DND-41 (cell line): ENCODE data around the gene MTCH2.
A peak's percentile ranks its signal among the peaks of the same experiment; 100 is the strongest.

ENCODE experiments used
- ATAC-seq: fragments of 200-7000 bp; cut with Tn5 transposase; 3 replicates; pipeline ENCODE4 v1.9.1; 2021; ENCODE audit warnings: low read depth; ENCODE audit not compliant: insufficient read depth
- DNase-seq: peaks from one replicate; pipeline ENCODE4 v3.0.0-alpha.2; 2020
- H2AFZ ChIP-seq: 2 replicates; pipeline ENCODE4 v1.6.0; 2012; ENCODE audit warnings: low read depth, low read length
- H3K27ac ChIP-seq: 2 replicates; pipeline ENCODE4 v1.5.1; 2012; ENCODE audit warnings: low read length, inconsistent platforms
- H3K27me3 ChIP-seq: fragments of 200-600 bp; sonication (generic); 2 replicates; pipeline ENCODE4 v1.6.0; 2012; ENCODE audit warnings: low read length, mild to moderate bottlenecking, inconsistent platforms; ENCODE audit not compliant: insufficient read depth, poor library complexity
- H3K36me3 ChIP-seq: 2 replicates; pipeline ENCODE4 v1.5.1; 2012; ENCODE audit warnings: low read length, inconsistent platforms; ENCODE audit not compliant: insufficient read depth
- H3K4me1 ChIP-seq: 2 replicates; pipeline ENCODE4 v1.5.1; 2012; ENCODE audit warnings: mild to moderate bottlenecking, low read length; ENCODE audit not compliant: insufficient read depth
- H3K4me2 ChIP-seq: 2 replicates; pipeline ENCODE4 v1.6.0; 2012; ENCODE audit warnings: mild to moderate bottlenecking, moderate library complexity, low read length, inconsistent platforms; ENCODE audit not compliant: insufficient read depth
- H3K4me3 ChIP-seq, 2 experiments: fragments of 200-600 bp in 1 of 2; shearing (Covaris generic) in 1 of 2; 2 replicates each; pipeline ENCODE4 v1.5.1; 2012 to 2016; ENCODE audit warnings: inconsistent platforms in 2 of 2, low read length in 2 of 2, mild to moderate bottlenecking in 2 of 2, low read depth in 1 of 2, moderate library complexity in 1 of 2
- H3K79me2 ChIP-seq: 2 replicates; pipeline ENCODE4 v1.6.0; 2012; ENCODE audit warnings: low read length, inconsistent platforms; ENCODE audit not compliant: insufficient read depth
- H3K9ac ChIP-seq: 2 replicates; pipeline ENCODE4 v1.6.0; 2012; ENCODE audit warnings: low read depth, mild to moderate bottlenecking, inconsistent platforms, low read length, moderate library complexity
- H3K9me3 ChIP-seq: 2 replicates; pipeline ENCODE4 v1.5.1; 2012; ENCODE audit warnings: low read length, moderate library complexity, mild to moderate bottlenecking, inconsistent platforms; ENCODE audit not compliant: insufficient read depth, severe bottlenecking
- H4K20me1 ChIP-seq: 2 replicates; pipeline ENCODE4 v1.6.0; 2012; ENCODE audit warnings: low read length; ENCODE audit not compliant: insufficient read depth
- EZH2 ChIP-seq: IDR thresholded peaks from 3 replicates; pipeline ENCODE4 v1.6.1; 2012; ENCODE audit warnings: borderline replicate concordance, low read depth, mild to moderate bottlenecking, moderate library complexity, low read length, inconsistent platforms; ENCODE audit not compliant: severe bottlenecking
- TF ChIP-seq, protein P1 (sequence below): IDR thresholded peaks from 2 replicates; pipeline ENCODE4 v1.5.1; 2012; ENCODE audit warnings: borderline replicate concordance, low read length, moderate library complexity, mild to moderate bottlenecking; ENCODE audit not compliant: poor library complexity, severe bottlenecking; ENCODE audit errors: extremely low read depth

The MTCH2 gene

DNA sequence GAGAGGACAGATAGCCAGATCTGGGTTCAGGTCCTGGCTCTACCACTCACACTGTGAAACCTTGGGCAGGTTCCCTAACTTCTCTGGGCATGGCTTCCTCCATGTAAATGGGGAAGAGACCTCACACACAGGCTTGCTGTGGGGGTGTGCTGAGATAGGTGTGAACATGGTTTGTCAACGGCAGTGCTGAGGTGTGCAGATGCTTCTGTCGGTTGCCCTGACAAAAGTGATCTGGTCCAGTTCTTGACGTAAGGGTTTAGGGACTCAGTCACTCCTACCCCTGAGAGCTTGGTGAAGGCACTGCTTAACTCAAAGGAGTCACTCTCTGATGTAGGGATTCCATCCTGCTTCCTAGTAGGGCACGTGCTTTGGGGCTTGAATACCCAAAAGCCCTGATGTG, 50.1 kb downstream of the MTCH2 start:
- H3K27ac ChIP-seq: no peak overlapping the region
- H3K9me3 ChIP-seq: no peaks in the 10 kb centered on the region
- H4K20me1 ChIP-seq: no peaks in the 10 kb centered on the region
- ATAC-seq (no peak), DNase-seq (no peak)
- no peak overlapping the region for H3K4me2 ChIP-seq
- H3K36me3 ChIP-seq: no peaks in the 10 kb centered on the region
- no peak for TF ChIP-seq EZH2
- TF ChIP-seq, protein P1, sequence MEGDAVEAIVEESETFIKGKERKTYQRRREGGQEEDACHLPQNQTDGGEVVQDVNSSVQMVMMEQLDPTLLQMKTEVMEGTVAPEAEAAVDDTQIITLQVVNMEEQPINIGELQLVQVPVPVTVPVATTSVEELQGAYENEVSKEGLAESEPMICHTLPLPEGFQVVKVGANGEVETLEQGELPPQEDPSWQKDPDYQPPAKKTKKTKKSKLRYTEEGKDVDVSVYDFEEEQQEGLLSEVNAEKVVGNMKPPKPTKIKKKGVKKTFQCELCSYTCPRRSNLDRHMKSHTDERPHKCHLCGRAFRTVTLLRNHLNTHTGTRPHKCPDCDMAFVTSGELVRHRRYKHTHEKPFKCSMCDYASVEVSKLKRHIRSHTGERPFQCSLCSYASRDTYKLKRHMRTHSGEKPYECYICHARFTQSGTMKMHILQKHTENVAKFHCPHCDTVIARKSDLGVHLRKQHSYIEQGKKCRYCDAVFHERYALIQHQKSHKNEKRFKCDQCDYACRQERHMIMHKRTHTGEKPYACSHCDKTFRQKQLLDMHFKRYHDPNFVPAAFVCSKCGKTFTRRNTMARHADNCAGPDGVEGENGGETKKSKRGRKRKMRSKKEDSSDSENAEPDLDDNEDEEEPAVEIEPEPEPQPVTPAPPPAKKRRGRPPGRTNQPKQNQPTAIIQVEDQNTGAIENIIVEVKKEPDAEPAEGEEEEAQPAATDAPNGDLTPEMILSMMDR: no peak
- no peaks in the 10 kb centered on the region for H3K4me1 ChIP-seq
- no peak overlapping the region for H3K9ac ChIP-seq
- H3K79me2 ChIP-seq: no peaks in the 10 kb centered on the region
- no peak overlapping the region for H2AFZ ChIP-seq
- H3K27me3 ChIP-seq: no peaks in the 10 kb centered on the region
- no peak overlapping the region for H3K4me3 ChIP-seq

DNA sequence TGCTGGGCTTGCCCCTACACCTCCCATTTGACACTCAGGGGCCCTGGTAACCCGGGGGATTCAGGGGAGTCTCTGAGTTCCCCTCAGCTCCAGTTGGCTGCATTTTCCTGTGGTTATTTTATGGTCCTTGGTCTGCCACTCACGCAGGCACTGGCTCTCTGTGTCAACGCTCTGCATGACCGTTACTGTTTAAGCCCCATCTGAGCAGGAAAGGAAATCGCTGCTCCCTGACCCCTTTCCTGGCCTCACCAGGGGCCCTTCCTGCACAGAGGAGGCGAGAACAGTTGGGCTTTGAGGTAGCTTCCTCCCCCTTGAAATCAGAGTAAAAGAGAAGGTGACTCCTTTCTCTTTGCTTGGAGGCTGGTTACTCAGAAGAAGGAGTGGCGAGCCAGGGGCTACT, 50.6 kb downstream of the MTCH2 start:
- H3K36me3 ChIP-seq: no peaks in the 10 kb centered on the region
- DNase-seq: no peak
- H3K27ac ChIP-seq: no peak overlapping the region
- TF ChIP-seq, protein P1: no peak
- no peak for TF ChIP-seq EZH2
- no peaks in the 10 kb centered on the region for H3K4me1 ChIP-seq
- ATAC-seq: peak; percentile 39; the same call in 2 of the 3 replicates
- no peaks in the 10 kb centered on the region for H4K20me1 ChIP-seq
- no peaks in the 10 kb centered on the region for H3K9me3 ChIP-seq
- H3K9ac ChIP-seq: no peak overlapping the region
- H3K4me3 ChIP-seq: no peak overlapping the region
- H3K27me3 ChIP-seq: no peaks in the 10 kb centered on the region
- no peaks in the 10 kb centered on the region for H3K79me2 ChIP-seq
- no peak overlapping the region for H2AFZ ChIP-seq
- no peak overlapping the region for H3K4me2 ChIP-seq

DNA sequence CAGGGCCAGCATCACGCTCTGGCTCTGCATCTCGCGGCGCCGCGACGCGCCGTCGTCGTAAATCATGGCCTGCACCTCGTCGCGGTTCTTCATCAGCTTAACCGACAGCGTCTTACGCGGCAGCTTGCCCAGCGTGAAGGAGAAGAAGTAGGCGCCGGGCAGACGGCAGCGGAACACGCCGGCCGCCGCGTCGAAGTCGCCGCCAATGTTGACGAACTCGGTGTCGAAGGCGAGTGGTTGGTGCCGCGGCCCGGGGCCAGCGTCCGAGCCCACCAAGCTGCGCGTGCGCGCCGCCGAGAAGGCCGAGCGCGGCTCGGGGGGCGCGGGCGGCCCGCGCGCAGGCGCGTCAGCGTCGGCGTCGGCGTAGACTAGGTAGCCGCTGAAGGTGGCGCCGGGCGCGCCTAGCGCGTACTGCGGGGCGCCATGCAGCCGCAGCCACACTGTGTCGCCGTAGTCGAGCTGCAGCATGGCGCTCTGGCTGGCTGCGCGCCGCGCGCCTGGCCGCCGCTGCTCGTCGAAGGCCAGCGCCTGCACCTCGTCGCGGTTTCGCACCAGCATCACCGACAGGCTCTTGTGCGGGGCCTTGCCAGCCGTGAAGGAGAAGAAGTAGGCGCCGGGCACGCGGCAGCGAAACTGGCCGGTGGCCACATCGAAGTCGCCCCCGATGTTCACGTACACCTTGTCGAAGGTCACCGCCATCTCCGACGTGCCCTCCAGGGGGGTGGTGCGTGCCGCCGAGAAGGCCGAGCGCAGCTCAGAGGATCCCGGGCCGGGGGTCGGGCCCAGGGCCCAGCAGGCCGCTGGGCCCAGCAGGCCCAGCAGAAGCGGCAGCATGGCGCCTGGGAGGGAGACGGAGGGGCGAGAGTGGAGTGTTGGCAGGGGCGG, 52.1 kb downstream of the MTCH2 start:
- no peak overlapping the region for H3K4me2 ChIP-seq
- H3K36me3 ChIP-seq: peaks cover 3% of the 10 kb centered on the region
- H3K4me1 ChIP-seq: no peaks in the 10 kb centered on the region
- ATAC-seq (no peak), DNase-seq (no peak)
- no peak overlapping the region for H3K27ac ChIP-seq
- H3K79me2 ChIP-seq: no peaks in the 10 kb centered on the region
- H4K20me1 ChIP-seq: no peaks in the 10 kb centered on the region
- no peak overlapping the region for H3K4me3 ChIP-seq
- H2AFZ ChIP-seq: no peak overlapping the region
- TF ChIP-seq, protein P1: no peak
- TF ChIP-seq EZH2: no peak
- no peaks in the 10 kb centered on the region for H3K9me3 ChIP-seq
- H3K27me3 ChIP-seq: no peaks in the 10 kb centered on the region
- H3K9ac ChIP-seq: no peak overlapping the region
